CD4-positive, alpha-beta memory T cell (primary cell): ENCODE results near the gene XXYLT1. TPM values are rescaled to one million over a fixed set of nuclear protein-coding genes. Genes with fewer than 3 reads are reported as not detected.
"Not testable (repeated sequence)": the region's sequence is repeated elsewhere in the genome, so short reads cannot be mapped to it uniquely, and the experiment has no call there.

ENCODE experiments used
- CTCF ChIA-PET: fragments of 350-600 bp; sonication (Branson Sonifier 250); formaldehyde crosslinking; loops from one replicate; lab custom pipeline; 2021; ENCODE audit warnings: inconsistent platforms; ENCODE audit not compliant: partially characterized antibody; lab: Charles Lee
- POLR2A ChIA-PET: fragments of 350-600 bp; sonication (Branson Sonifier 250); formaldehyde crosslinking; loops from one replicate; lab custom pipeline; 2021; ENCODE audit not compliant: partially characterized antibody; lab: Charles Lee
- DNase-seq, 5 donors: peaks; one replicate each; pipeline versions ENCODE4 v3.0.0 to v3.0.0-alpha.2; 2020 to 2022; ENCODE audit warnings: mixed read lengths in 1 of 5
- H3K27ac ChIP-seq: one replicate; pipeline ENCODE4 v1.7.0; 2013; ENCODE audit warnings: low read depth, low read length
- H3K27me3 ChIP-seq: 2 replicates; pipeline ENCODE4 v1.7.0; 2013; ENCODE audit warnings: mild to moderate bottlenecking, low read length, moderate library complexity; ENCODE audit not compliant: insufficient read depth
- H3K36me3 ChIP-seq: 2 replicates; pipeline ENCODE4 v1.7.0; 2013; ENCODE audit warnings: mild to moderate bottlenecking, low read length, moderate library complexity; ENCODE audit not compliant: insufficient read depth
- H3K4me1 ChIP-seq: 2 replicates; pipeline ENCODE4 v1.7.0; 2013; ENCODE audit warnings: mild to moderate bottlenecking, low read length, moderate library complexity; ENCODE audit not compliant: insufficient read depth
- H3K4me3 ChIP-seq, 2 donors: one replicate each; pipeline ENCODE4 v1.7.0; 2013; ENCODE audit warnings: low read length in 2 of 2, mild to moderate bottlenecking in 1 of 2
- H3K9me3 ChIP-seq, 2 donors: one replicate each; pipeline ENCODE4 v1.7.0; 2013; ENCODE audit warnings: low read length in 2 of 2, control low read depth in 1 of 2; ENCODE audit not compliant: control insufficient read depth in 1 of 2
- H3K27ac Mint-ChIP-seq, 7 donors: one replicate each; pipeline ENCODE4 v1.8.0; 2020 to 2021; ENCODE audit warnings: mixed read lengths in 7 of 7, mild to moderate bottlenecking in 6 of 7, inconsistent platforms in 3 of 7, moderate library complexity in 3 of 7
- H3K27me3 Mint-ChIP-seq, 2 donors: one replicate each; pipeline ENCODE4 v1.8.0; 2020 to 2021; ENCODE audit warnings: mixed read lengths in 2 of 2
- H3K36me3 Mint-ChIP-seq, 2 donors: one replicate each; pipeline ENCODE4 v1.8.0; 2020 to 2021; ENCODE audit warnings: mixed read lengths in 2 of 2, inconsistent platforms in 1 of 2, mild to moderate bottlenecking in 1 of 2
- H3K4me1 Mint-ChIP-seq, 4 donors: one replicate each; pipeline ENCODE4 v1.8.0; 2020 to 2021; ENCODE audit warnings: mixed read lengths in 4 of 4, mild to moderate bottlenecking in 1 of 4
- H3K4me3 Mint-ChIP-seq, 8 donors: one replicate each; pipeline ENCODE4 v1.8.0; 2020 to 2021; ENCODE audit warnings: mixed read lengths in 8 of 8, mild to moderate bottlenecking in 7 of 8, moderate library complexity in 6 of 8, inconsistent platforms in 3 of 8
- H3K9me3 Mint-ChIP-seq, 8 donors: one replicate each; pipeline ENCODE4 v1.8.0; 2020 to 2021; ENCODE audit warnings: mixed read lengths in 8 of 8, mild to moderate bottlenecking in 5 of 8, inconsistent platforms in 3 of 8, moderate library complexity in 1 of 8
- intact Hi-C: fragments of 100-400 bp; cut with micrococcal nuclease; formaldehyde crosslinking; loops from one replicate; pipeline ENCODE4 v1.15.1; 2023
- polyA plus RNA-seq, 2 donors: library from polyadenylated mRNA; unstranded; fragments of 300-500 nt; fragmentation: Illumina TruSeq; gene quantifications; one replicate each; pipeline ENCODE4 v1.2.3, GENCODE V29; 2021
- total RNA-seq, 2 experiments: library from RNA; stranded (reverse); gene quantifications; one replicate each; pipeline ENCODE4 v1.2.3, GENCODE V29; 2021

The XXYLT1 gene
- total and polyA plus RNA-seq, 4 experiments from 2014 or later = 3.9 to 6.3 (median 4.3) TPM

- CTCF ChIA-PET = no interaction called here
These were observed 216.6 kb downstream of the XXYLT1 start for GRCh38 chr3:195054311-195054710.

GRCh38 chr3:195052939-195053338 lies 218.0 kb downstream of the XXYLT1 start:
- Histone ChIP-seq H3K36me3 (no peaks in the 10 kb centered on the region), H3K9me3 (no peaks in the 10 kb centered on the region), H3K27me3 (no peaks in the 10 kb centered on the region), H3K4me1 (no peaks in the 10 kb centered on the region), H3K27ac (no peak overlapping the region), H3K4me3 (no peak overlapping the region)
- intact Hi-C loops = no loop called here
- Mint-ChIP-seq H3K27ac (no peak overlapping the region), H3K4me1 (no peaks in the 10 kb centered on the region), H3K27me3 (peaks cover 5 to 10% of the 10 kb centered on the region in 2 donors), H3K9me3 (no peaks in the 10 kb centered on the region), H3K4me3 (no peak overlapping the region), H3K36me3 (no peaks in the 10 kb centered on the region)
- DNase-seq = no peak
- POLR2A ChIA-PET = no interaction called here
- CTCF ChIA-PET = no interaction called here

More at GRCh38 chr3:195054311-195054710, 216.6 kb downstream of the XXYLT1 start:
- no peaks in the 10 kb centered on the region for H3K36me3 Mint-ChIP-seq
- no peak overlapping the region for H3K4me3 ChIP-seq
- no peaks in the 10 kb centered on the region for H3K9me3 ChIP-seq
- no peaks in the 10 kb centered on the region for H3K4me1 ChIP-seq
- no peaks in the 10 kb centered on the region for H3K36me3 ChIP-seq
- H3K27me3 Mint-ChIP-seq = peaks cover 5 to 10% of the 10 kb centered on the region in 2 donors
- intact Hi-C loops = no loop called here
- no peak for DNase-seq
- POLR2A ChIA-PET = no interaction called here
- no peak overlapping the region for H3K4me3 Mint-ChIP-seq
- no peaks in the 10 kb centered on the region for H3K27me3 ChIP-seq
- H3K27ac ChIP-seq = no peak overlapping the region
- no peaks in the 10 kb centered on the region for H3K9me3 Mint-ChIP-seq
- no peak overlapping the region for H3K27ac Mint-ChIP-seq
- no peaks in the 10 kb centered on the region for H3K4me1 Mint-ChIP-seq

- H3K9me3 Mint-ChIP-seq, H3K36me3 Mint-ChIP-seq: not testable (repeated sequence)
- CTCF ChIA-PET = interaction anchor here (0.6 kb wide), 1 partner anchor 368 kb away, joined by 3 read pairs; no protein-coding TSS in a partner anchor
These were observed 220.7 kb downstream of the XXYLT1 start for GRCh38 chr3:195050296-195050695.

GRCh38 chr3:195048059-195048905 lies 222.7 kb downstream of the XXYLT1 start:
- H3K27ac Mint-ChIP-seq = no peak overlapping the region
- Histone ChIP-seq H3K4me1 (no peaks in the 10 kb centered on the region), H3K27ac (no peak overlapping the region), H3K4me3 (no peak overlapping the region), H3K9me3 (no peaks in the 10 kb centered on the region), H3K27me3 (no peaks in the 10 kb centered on the region), H3K36me3 (no peaks in the 10 kb centered on the region)
- ChIA-PET POLR2A (no interaction called here), CTCF (no interaction called here)
- no peaks in the 10 kb centered on the region for H3K36me3 Mint-ChIP-seq
- H3K9me3 Mint-ChIP-seq = no peaks in the 10 kb centered on the region
- intact Hi-C loops = no loop called here
- H3K4me1 Mint-ChIP-seq = no peaks in the 10 kb centered on the region
- no peak overlapping the region for H3K4me3 Mint-ChIP-seq
- DNase-seq = no peak
- H3K27me3 Mint-ChIP-seq = peaks cover 7 to 8% of the 10 kb centered on the region in 2 donors

More at GRCh38 chr3:195050296-195050695, 220.7 kb downstream of the XXYLT1 start:
- H3K27ac Mint-ChIP-seq, H3K4me1 Mint-ChIP-seq, H3K27me3 Mint-ChIP-seq, H3K4me3 ChIP-seq, H3K27me3 ChIP-seq, H3K4me3 Mint-ChIP-seq, H3K27ac ChIP-seq, POLR2A ChIA-PET, H3K9me3 ChIP-seq, H3K4me1 ChIP-seq, DNase-seq, H3K36me3 ChIP-seq, intact Hi-C loops: not testable (repeated sequence)

GRCh38 chr3:195047536-195047935 lies 223.4 kb downstream of the XXYLT1 start:
- Histone ChIP-seq H3K27me3 (no peaks in the 10 kb centered on the region), H3K9me3 (no peaks in the 10 kb centered on the region), H3K36me3 (no peaks in the 10 kb centered on the region), H3K27ac (no peak overlapping the region), H3K4me3 (no peak overlapping the region), H3K4me1 (no peaks in the 10 kb centered on the region)
- H3K36me3 Mint-ChIP-seq = no peaks in the 10 kb centered on the region
- DNase-seq = no peak
- H3K27me3 Mint-ChIP-seq = peaks cover 4 to 7% of the 10 kb centered on the region in 2 donors
- no peaks in the 10 kb centered on the region for H3K4me1 Mint-ChIP-seq
- no peak overlapping the region for H3K27ac Mint-ChIP-seq
- H3K9me3 Mint-ChIP-seq = no peaks in the 10 kb centered on the region
- ChIA-PET POLR2A (no interaction called here), CTCF (no interaction called here)
- intact Hi-C loops = no loop called here
- H3K4me3 Mint-ChIP-seq = no peak overlapping the region

- no peaks in the 10 kb centered on the region for H3K4me1 ChIP-seq
- no peak for DNase-seq
- ChIA-PET CTCF (no interaction called here), POLR2A (no interaction called here)
- H3K9me3 ChIP-seq = no peaks in the 10 kb centered on the region
- no peaks in the 10 kb centered on the region for H3K36me3 Mint-ChIP-seq
- H3K27me3 ChIP-seq = no peaks in the 10 kb centered on the region
- H3K4me1 Mint-ChIP-seq = no peaks in the 10 kb centered on the region
- H3K4me3 ChIP-seq = no peak overlapping the region
- H3K27ac Mint-ChIP-seq = no peak overlapping the region
- H3K27me3 Mint-ChIP-seq = peaks cover 4% of the 10 kb centered on the region in 2 donors
- no peaks in the 10 kb centered on the region for H3K36me3 ChIP-seq
- intact Hi-C loops = no loop called here
- no peaks in the 10 kb centered on the region for H3K9me3 Mint-ChIP-seq
- no peak overlapping the region for H3K27ac ChIP-seq
- H3K4me3 Mint-ChIP-seq = no peak overlapping the region
These were observed 224.5 kb downstream of the XXYLT1 start for GRCh38 chr3:195046441-195046840.

GRCh38 chr3:195045481-195046210 lies 225.3 kb downstream of the XXYLT1 start:
- H3K9me3 ChIP-seq = no peaks in the 10 kb centered on the region
- no peaks in the 10 kb centered on the region for H3K4me1 ChIP-seq
- CTCF ChIA-PET = interaction anchor here (0.5 kb wide), 1 partner anchor 296 kb away, joined by 3 read pairs; no protein-coding TSS in a partner anchor
- no peak overlapping the region for H3K27ac ChIP-seq
- no peak overlapping the region for H3K4me3 ChIP-seq
- H3K27me3 ChIP-seq = no peaks in the 10 kb centered on the region
- POLR2A ChIA-PET = no interaction called here
- Mint-ChIP-seq H3K4me3 (no peak overlapping the region), H3K27me3 (peaks cover 4% of the 10 kb centered on the region in 2 donors), H3K9me3 (no peaks in the 10 kb centered on the region), H3K4me1 (no peaks in the 10 kb centered on the region), H3K27ac (no peak overlapping the region), H3K36me3 (no peaks in the 10 kb centered on the region)
- H3K36me3 ChIP-seq = no peaks in the 10 kb centered on the region
- no peak for DNase-seq
- intact Hi-C loops = no loop called here
